ENCODE measurements around the gene NT5C1A. TPM values are rescaled to one million over a fixed set of nuclear protein-coding genes. Genes with fewer than 3 reads are reported as not detected.
A peak's percentile ranks its signal among the peaks of the same experiment; 100 is the strongest.

The NT5C1A gene
- total and polyA plus RNA-seq, 4 donors = not detected

DNA sequence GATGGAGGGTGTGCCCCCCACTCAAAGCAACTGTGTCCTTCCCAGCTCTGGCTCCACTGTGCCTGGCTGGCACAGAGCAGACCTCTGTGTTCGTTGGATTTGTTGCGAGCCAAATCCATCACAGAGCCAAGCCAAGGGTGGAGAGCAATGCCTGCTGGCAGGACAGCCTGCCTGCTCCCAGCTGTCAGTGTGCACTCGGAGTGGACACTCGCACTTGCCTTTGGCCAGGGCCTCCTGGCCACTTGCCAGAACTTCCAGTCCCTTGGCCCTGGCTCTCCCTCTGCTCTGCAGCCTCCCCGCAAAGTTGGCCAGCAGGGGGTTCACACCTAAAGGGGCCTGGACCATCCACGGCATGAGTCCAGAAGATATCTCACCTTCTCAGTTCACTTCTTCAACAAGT lies 48.9 kb downstream of the NT5C1A start:
- peak; percentile 35 to 53 (median 43) for DNase-seq
- no peak overlapping the region for H3K4me3 ChIP-seq
- no peak overlapping the region for H3K9ac ChIP-seq (ENCODE audit: insufficient read depth in 1 of 2, low read length in 2 of 2)
- 78 to 80% methylated on average over 6 of the region's 6 CpGs for WGBS, 2 donors
- TF ChIP-seq, protein P1, sequence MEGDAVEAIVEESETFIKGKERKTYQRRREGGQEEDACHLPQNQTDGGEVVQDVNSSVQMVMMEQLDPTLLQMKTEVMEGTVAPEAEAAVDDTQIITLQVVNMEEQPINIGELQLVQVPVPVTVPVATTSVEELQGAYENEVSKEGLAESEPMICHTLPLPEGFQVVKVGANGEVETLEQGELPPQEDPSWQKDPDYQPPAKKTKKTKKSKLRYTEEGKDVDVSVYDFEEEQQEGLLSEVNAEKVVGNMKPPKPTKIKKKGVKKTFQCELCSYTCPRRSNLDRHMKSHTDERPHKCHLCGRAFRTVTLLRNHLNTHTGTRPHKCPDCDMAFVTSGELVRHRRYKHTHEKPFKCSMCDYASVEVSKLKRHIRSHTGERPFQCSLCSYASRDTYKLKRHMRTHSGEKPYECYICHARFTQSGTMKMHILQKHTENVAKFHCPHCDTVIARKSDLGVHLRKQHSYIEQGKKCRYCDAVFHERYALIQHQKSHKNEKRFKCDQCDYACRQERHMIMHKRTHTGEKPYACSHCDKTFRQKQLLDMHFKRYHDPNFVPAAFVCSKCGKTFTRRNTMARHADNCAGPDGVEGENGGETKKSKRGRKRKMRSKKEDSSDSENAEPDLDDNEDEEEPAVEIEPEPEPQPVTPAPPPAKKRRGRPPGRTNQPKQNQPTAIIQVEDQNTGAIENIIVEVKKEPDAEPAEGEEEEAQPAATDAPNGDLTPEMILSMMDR (IDR thresholded peaks at IDR 0.05; ENCODE audit: control extremely low read depth, extremely low read depth) = no peak
- no peak for ATAC-seq (ENCODE audit: insufficient read depth, low FRiP score)
- H3K4me1 ChIP-seq (ENCODE audit: control insufficient read depth in 5 of 5, insufficient read depth in 5 of 5, low read length in 5 of 5) = peaks cover 0 to 25% (median 7%) of the 10 kb centered on the region in 5 donors
- peaks cover 0 to 4% (median 0%) of the 10 kb centered on the region in 4 donors for H3K36me3 ChIP-seq (ENCODE audit: control insufficient read depth in 4 of 4, insufficient read depth in 4 of 4, low read length in 4 of 4)
- H3K27me3 ChIP-seq (ENCODE audit: control insufficient read depth in 3 of 3, insufficient read depth in 3 of 3, low read length in 2 of 3) = peaks cover 0 to 2% (median 2%) of the 10 kb centered on the region in 3 donors
- no peaks in the 10 kb centered on the region for H3K9me3 ChIP-seq (ENCODE audit: control insufficient read depth in 4 of 4, insufficient read depth in 3 of 4, low read length in 3 of 4)
- H3K27ac ChIP-seq (ENCODE audit: low read depth in 1 of 2, low read length in 1 of 2) = no peak overlapping the region

DNA sequence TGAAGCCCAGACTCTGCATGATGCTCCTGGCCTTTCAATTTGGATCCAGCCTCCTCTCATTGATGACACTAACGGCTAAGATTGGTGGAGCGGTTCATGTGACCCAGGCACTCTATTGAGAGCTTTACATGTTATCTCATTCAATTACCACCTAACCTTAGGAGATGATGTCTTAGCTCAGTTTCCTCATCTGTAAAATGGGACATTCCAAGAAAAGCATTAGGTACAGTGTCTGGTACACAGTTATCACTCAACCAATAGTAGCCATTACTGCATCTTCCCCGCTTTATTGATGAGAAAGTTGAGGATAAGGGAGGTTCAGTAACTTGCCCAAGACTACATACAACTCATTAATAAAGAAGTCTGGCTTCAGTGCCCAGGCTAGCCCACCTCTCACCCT lies 49.5 kb downstream of the NT5C1A start:
- H3K36me3 ChIP-seq (ENCODE audit: control insufficient read depth in 4 of 4, insufficient read depth in 4 of 4, low read length in 4 of 4) = peaks cover 0 to 4% (median 0%) of the 10 kb centered on the region in 4 donors
- ATAC-seq (ENCODE audit: insufficient read depth, low FRiP score) (no peak), DNase-seq (no peak)
- H3K9ac ChIP-seq (ENCODE audit: insufficient read depth in 1 of 2, low read length in 2 of 2) = no peak overlapping the region
- TF ChIP-seq, protein P1 (IDR thresholded peaks at IDR 0.05; ENCODE audit: control extremely low read depth, extremely low read depth) = no peak
- H3K9me3 ChIP-seq (ENCODE audit: control insufficient read depth in 4 of 4, insufficient read depth in 3 of 4, low read length in 3 of 4) = no peaks in the 10 kb centered on the region
- H3K27ac ChIP-seq (ENCODE audit: low read depth in 1 of 2, low read length in 1 of 2) = no peak overlapping the region
- peaks cover 0 to 25% (median 7%) of the 10 kb centered on the region in 5 donors for H3K4me1 ChIP-seq (ENCODE audit: control insufficient read depth in 5 of 5, insufficient read depth in 5 of 5, low read length in 5 of 5)
- 95 to 97% methylated on average over 3 of the region's 3 CpGs for WGBS, 2 donors
- H3K27me3 ChIP-seq (ENCODE audit: control insufficient read depth in 3 of 3, insufficient read depth in 3 of 3, low read length in 2 of 3) = peaks cover 0 to 2% (median 2%) of the 10 kb centered on the region in 3 donors
- no peak overlapping the region for H3K4me3 ChIP-seq

DNA sequence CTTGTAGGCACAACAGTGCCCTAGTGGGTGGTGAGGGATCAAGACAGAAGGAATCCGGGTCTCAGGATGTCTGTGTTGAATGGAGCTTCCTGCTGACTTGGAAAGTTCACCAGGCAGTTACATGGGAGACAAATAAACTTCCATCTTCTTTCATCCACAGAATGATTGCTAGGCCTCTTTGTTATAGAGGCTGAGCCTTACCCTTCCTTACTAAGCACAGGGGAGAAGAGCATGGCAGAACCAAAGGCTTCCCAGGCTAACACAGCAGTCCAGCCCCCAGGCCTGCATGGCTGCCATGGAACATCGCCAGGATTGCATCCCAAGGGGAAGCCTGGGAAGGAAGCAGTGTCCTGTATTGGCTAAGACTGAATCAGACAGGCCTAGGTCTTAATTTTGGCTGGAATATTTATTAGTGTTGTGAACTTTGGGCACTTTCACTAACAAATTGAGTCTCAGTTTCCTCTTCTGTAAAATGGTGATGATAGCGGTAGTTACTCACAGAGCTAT lies 51.2 kb downstream of the NT5C1A start:
- TF ChIP-seq, protein P1 (IDR thresholded peaks at IDR 0.05; ENCODE audit: control extremely low read depth, extremely low read depth) = no peak
- DNase-seq (no peak), ATAC-seq (ENCODE audit: insufficient read depth, low FRiP score) (no peak)
- no peaks in the 10 kb centered on the region for H3K36me3 ChIP-seq (ENCODE audit: control insufficient read depth in 4 of 4, insufficient read depth in 4 of 4, low read length in 4 of 4)
- H3K4me1 ChIP-seq (ENCODE audit: control insufficient read depth in 5 of 5, insufficient read depth in 5 of 5, low read length in 5 of 5) = peaks cover 0 to 18% (median 6%) of the 10 kb centered on the region in 5 donors
- H3K9me3 ChIP-seq (ENCODE audit: control insufficient read depth in 4 of 4, insufficient read depth in 3 of 4, low read length in 3 of 4) = peaks cover 0 to 2% (median 0%) of the 10 kb centered on the region in 4 donors
- H3K27me3 ChIP-seq (ENCODE audit: control insufficient read depth in 3 of 3, insufficient read depth in 3 of 3, low read length in 2 of 3) = peaks cover 0 to 2% (median 2%) of the 10 kb centered on the region in 3 donors
- H3K27ac ChIP-seq (ENCODE audit: low read depth in 1 of 2, low read length in 1 of 2) = no peak overlapping the region
- H3K9ac ChIP-seq (ENCODE audit: insufficient read depth in 1 of 2, low read length in 2 of 2) = no peak overlapping the region
- WGBS, 2 donors = 85% methylated on average over 3 of the region's 3 CpGs
- no peak overlapping the region for H3K4me3 ChIP-seq

All from lung (tissue), 12 donors.